H9 (cell line): ENCODE results near the gene ASH1L. TPM values are rescaled to one million over a fixed set of nuclear protein-coding genes. Genes with fewer than 3 reads are reported as not detected.

Experiments
- DNase-seq: peaks from one replicate; pipeline ENCODE4 v3.0.0-alpha.2; 2017
- H2AFZ ChIP-seq: one replicate; pipeline ENCODE4 v1.6.1; 2013; ENCODE audit warnings: mild to moderate bottlenecking, low read length, control low read depth, moderate library complexity
- H2AK5ac ChIP-seq: 2 replicates; pipeline ENCODE4 v1.6.1; 2013; ENCODE audit warnings: low read length, control low read depth, mixed read lengths; ENCODE audit not compliant: insufficient read length
- H2BK120ac ChIP-seq: one replicate; pipeline ENCODE4 v1.6.1; 2013; ENCODE audit warnings: low read depth, mild to moderate bottlenecking, low read length, control low read depth, inconsistent platforms; ENCODE audit not compliant: poor library complexity, severe bottlenecking
- H2BK12ac ChIP-seq: 2 replicates; pipeline ENCODE4 v1.6.1; 2013; ENCODE audit warnings: low read length, control low read depth, mixed read lengths, low read depth; ENCODE audit not compliant: insufficient read length
- H2BK15ac ChIP-seq: 2 replicates; pipeline ENCODE4 v1.6.1; 2013; ENCODE audit warnings: low read depth, low read length, control low read depth
- H2BK20ac ChIP-seq: one replicate; pipeline ENCODE4 v1.6.1; 2013; ENCODE audit warnings: low read depth, mild to moderate bottlenecking, low read length, control low read depth, inconsistent platforms; ENCODE audit not compliant: poor library complexity, severe bottlenecking
- H2BK5ac ChIP-seq: 2 replicates; pipeline ENCODE4 v1.6.1; 2013; ENCODE audit warnings: low read length, control low read depth, mixed read lengths; ENCODE audit not compliant: insufficient read length
- H3K14ac ChIP-seq: 2 replicates; pipeline ENCODE4 v1.6.1; 2013; ENCODE audit warnings: low read length, control low read depth; ENCODE audit not compliant: insufficient read depth
- H3K18ac ChIP-seq: 2 replicates; pipeline ENCODE4 v1.6.1; 2013; ENCODE audit warnings: low read depth, mild to moderate bottlenecking, mixed read lengths, low read length, control low read depth; ENCODE audit not compliant: insufficient read length
- H3K23ac ChIP-seq: 2 replicates; pipeline ENCODE4 v1.6.1; 2013; ENCODE audit warnings: low read length, control low read depth, mixed read lengths, low read depth; ENCODE audit not compliant: insufficient read length
- H3K23me2 ChIP-seq: 2 replicates; pipeline ENCODE4 v1.6.1; 2013; ENCODE audit warnings: low read depth, mild to moderate bottlenecking, mixed read lengths, low read length, control low read depth; ENCODE audit not compliant: insufficient read length, poor library complexity, severe bottlenecking
- H3K27ac ChIP-seq: 2 replicates; pipeline ENCODE4 v1.5.1; 2013; ENCODE audit warnings: low read length, control low read depth, mixed read lengths, low read depth; ENCODE audit not compliant: insufficient read length
- H3K27me3 ChIP-seq: 2 replicates; pipeline ENCODE4 v1.6.1; 2013; ENCODE audit warnings: low read length, control low read depth, inconsistent platforms; ENCODE audit not compliant: insufficient read depth
- H3K4ac ChIP-seq: 2 replicates; pipeline ENCODE4 v1.6.1; 2013; ENCODE audit warnings: low read depth, mild to moderate bottlenecking, control low read depth, inconsistent platforms, low read length, moderate library complexity
- H3K4me1 ChIP-seq: 2 replicates; pipeline ENCODE4 v1.6.1; 2013; ENCODE audit warnings: low read length, control low read depth, inconsistent platforms; ENCODE audit not compliant: insufficient read depth
- H3K4me2 ChIP-seq: 2 replicates; pipeline ENCODE4 v1.6.1; 2013; ENCODE audit warnings: low read length, control low read depth, mixed read lengths; ENCODE audit not compliant: insufficient read length, insufficient read depth
- H3K56ac ChIP-seq: 2 replicates; pipeline ENCODE4 v1.6.1; 2013; ENCODE audit warnings: low read depth, mild to moderate bottlenecking, mixed read lengths, low read length, control low read depth; ENCODE audit not compliant: insufficient read length
- H3K79me1 ChIP-seq: 2 replicates; pipeline ENCODE4 v1.6.1; 2013; ENCODE audit warnings: low read depth, mild to moderate bottlenecking, moderate library complexity, low read length, control low read depth, inconsistent platforms; ENCODE audit not compliant: insufficient read depth, poor library complexity, severe bottlenecking
- H3K79me2 ChIP-seq: 2 replicates; pipeline ENCODE4 v1.6.1; 2013; ENCODE audit warnings: low read length, control low read depth, inconsistent platforms; ENCODE audit not compliant: insufficient read depth
- H3K9ac ChIP-seq: 2 replicates; pipeline ENCODE4 v1.6.1; 2013; ENCODE audit warnings: low read length, control low read depth, mixed read lengths; ENCODE audit not compliant: insufficient read length; ENCODE audit errors: extremely low read depth
- H3K9me3 ChIP-seq: one replicate; pipeline ENCODE4 v1.6.1; 2013; ENCODE audit warnings: low read depth, low read length, inconsistent platforms; ENCODE audit not compliant: control insufficient read depth
- H3T11ph ChIP-seq: one replicate; pipeline ENCODE4 v1.6.1; 2013; ENCODE audit warnings: mild to moderate bottlenecking, low read length, control low read depth, inconsistent platforms
- H4K20me1 ChIP-seq: one replicate; pipeline ENCODE4 v1.6.1; 2013; ENCODE audit not compliant: control insufficient read depth, insufficient read length, insufficient read depth
- H4K5ac ChIP-seq: 2 replicates; pipeline ENCODE4 v1.6.1; 2013; ENCODE audit warnings: low read depth, mild to moderate bottlenecking, mixed read lengths, low read length, control low read depth; ENCODE audit not compliant: insufficient read length
- H4K8ac ChIP-seq: replicated peaks from 2 replicates; pipeline ENCODE4 v1.6.1; 2013; ENCODE audit warnings: low read length, control low read depth, mixed read lengths, low read depth; ENCODE audit not compliant: insufficient read length
- H4K91ac ChIP-seq: 2 replicates; pipeline ENCODE4 v1.6.1; 2013; ENCODE audit warnings: low read depth, mild to moderate bottlenecking, moderate library complexity, mixed read lengths, low read length, control low read depth; ENCODE audit not compliant: insufficient read length
- H3K27ac Mint-ChIP-seq, 3 experiments: 2 replicates in 2 of 3; 3 replicates in 1 of 3; pipeline ENCODE4 v1.8.0; 2020 to 2021; ENCODE audit warnings: mixed read lengths in 3 of 3, mild to moderate bottlenecking in 1 of 3, moderate library complexity in 1 of 3
- H3K27me3 Mint-ChIP-seq: 2 replicates; pipeline ENCODE4 v1.8.0; 2021; ENCODE audit warnings: low read depth, mild to moderate bottlenecking, moderate library complexity, mixed read lengths
- H3K36me3 Mint-ChIP-seq, 3 experiments: 2 replicates in 2 of 3; 3 replicates in 1 of 3; pipeline ENCODE4 v1.8.0; 2020 to 2021; ENCODE audit warnings: low read depth in 3 of 3, mixed read lengths in 3 of 3; ENCODE audit not compliant: insufficient read depth in 1 of 3
- H3K4me1 Mint-ChIP-seq, 2 experiments: 2 replicates each; pipeline ENCODE4 v1.8.0; 2020; ENCODE audit warnings: mixed read lengths in 2 of 2
- H3K4me3 Mint-ChIP-seq, 2 experiments: 2 replicates in 1 of 2; 3 replicates in 1 of 2; pipeline ENCODE4 v1.8.0; 2020 to 2021; ENCODE audit warnings: mild to moderate bottlenecking in 2 of 2, mixed read lengths in 2 of 2, moderate library complexity in 1 of 2
- H3K9me3 Mint-ChIP-seq, 2 experiments: 2 replicates in 1 of 2; 3 replicates in 1 of 2; pipeline ENCODE4 v1.8.0; 2020; ENCODE audit warnings: mild to moderate bottlenecking in 2 of 2, mixed read lengths in 2 of 2, moderate library complexity in 1 of 2
- WGBS: extraction: QIAGEN DNeasy Blood & Tissue Kit; methylation state at CpG from one replicate; pipeline ENCODE4 v1.1.7; 2013; ENCODE audit warnings: missing lambda C conversion rate, low lambda C conversion rate, mixed read lengths; ENCODE audit not compliant: insufficient read length; ENCODE audit errors: extremely low coverage; 5-methylcytosine and 5-hydroxymethylcytosine counted together
- microRNA-seq: library from miRNA; unstranded; fragments of <30 nt; microRNA quantifications from one replicate; pipeline ENCODE4, GENCODE V29; 2020; ENCODE audit warnings: borderline microRNAs expressed
- total RNA-seq: library from RNA; stranded (reverse); gene quantifications from 2 replicates; pipeline ENCODE4 v1.2.1, GENCODE V29; 2021
- TF ChIP-seq, protein P1 (sequence below): fragments of 200-600 bp; sonication (generic); conservative IDR thresholded peaks from 3 replicates; pipeline ENCODE4 v1.8.0; 2021; ENCODE audit warnings: antibody characterized with exemption, mild to moderate bottlenecking

ASH1L gene
- total RNA-seq, 1 experiment from 2014 or later, result 32.8 TPM

GRCh38 chr1:155285631-155286044 lies 277.0 kb downstream of the ASH1L start:
- TF ChIP-seq, protein P1, sequence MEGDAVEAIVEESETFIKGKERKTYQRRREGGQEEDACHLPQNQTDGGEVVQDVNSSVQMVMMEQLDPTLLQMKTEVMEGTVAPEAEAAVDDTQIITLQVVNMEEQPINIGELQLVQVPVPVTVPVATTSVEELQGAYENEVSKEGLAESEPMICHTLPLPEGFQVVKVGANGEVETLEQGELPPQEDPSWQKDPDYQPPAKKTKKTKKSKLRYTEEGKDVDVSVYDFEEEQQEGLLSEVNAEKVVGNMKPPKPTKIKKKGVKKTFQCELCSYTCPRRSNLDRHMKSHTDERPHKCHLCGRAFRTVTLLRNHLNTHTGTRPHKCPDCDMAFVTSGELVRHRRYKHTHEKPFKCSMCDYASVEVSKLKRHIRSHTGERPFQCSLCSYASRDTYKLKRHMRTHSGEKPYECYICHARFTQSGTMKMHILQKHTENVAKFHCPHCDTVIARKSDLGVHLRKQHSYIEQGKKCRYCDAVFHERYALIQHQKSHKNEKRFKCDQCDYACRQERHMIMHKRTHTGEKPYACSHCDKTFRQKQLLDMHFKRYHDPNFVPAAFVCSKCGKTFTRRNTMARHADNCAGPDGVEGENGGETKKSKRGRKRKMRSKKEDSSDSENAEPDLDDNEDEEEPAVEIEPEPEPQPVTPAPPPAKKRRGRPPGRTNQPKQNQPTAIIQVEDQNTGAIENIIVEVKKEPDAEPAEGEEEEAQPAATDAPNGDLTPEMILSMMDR, result no peak
- Histone ChIP-seq H2BK5ac (no peak overlapping the region), H3T11ph (no peak overlapping the region), H2AK5ac (no peak overlapping the region), H4K8ac (no peak overlapping the region), H2BK20ac (no peak overlapping the region), H3K79me1 (no peaks in the 10 kb centered on the region), H4K5ac (no peak overlapping the region), H2BK12ac (no peak overlapping the region), H3K9ac (no peak overlapping the region), H3K79me2 (no peaks in the 10 kb centered on the region), H3K4me2 (no peak overlapping the region), H3K23ac (no peak overlapping the region), H3K4ac (no peak overlapping the region), H3K23me2 (peaks cover 3% of the 10 kb centered on the region), H2BK15ac (no peak overlapping the region), H3K27me3 (no peaks in the 10 kb centered on the region), H2AFZ (no peak overlapping the region), H3K18ac (no peak overlapping the region), H3K14ac (no peak overlapping the region), H3K56ac (no peak overlapping the region), H3K4me1 (no peaks in the 10 kb centered on the region), H4K20me1 (no peaks in the 10 kb centered on the region), H3K9me3 (no peaks in the 10 kb centered on the region), H2BK120ac (no peak overlapping the region), H4K91ac (no peak overlapping the region), H3K27ac (no peak overlapping the region)
- no peak for DNase-seq
- Mint-ChIP-seq H3K27me3 (no peaks in the 10 kb centered on the region; the same call in 1 of the 2 replicates), H3K4me3 (no peak overlapping the region), H3K27ac (peak overlapping the region in 1 of 3 experiments; percentile 70; a peak in 2 of 7 replicates), H3K9me3 (no peaks in the 10 kb centered on the region), H3K36me3 (peaks cover 4 to 12% (median 4%) of the 10 kb centered on the region in 3 experiments; a peak in 4 of 7 replicates), H3K4me1 (peaks cover 0 to 3% of the 10 kb centered on the region in 2 experiments; a peak in 1 of 4 replicates)
- WGBS, result no CpG with 5 or more reads among the region's 18 CpGs

Small RNA genes within 50 kb of the gene (microRNA-seq; reads per million reads assigned to microRNA genes)
- gene MIR555, result not detected

Other genes with a start within 250 kb of the ASH1L start
- 66.9 and 70.8 TPM in 2 replicates for gene RUSC1, start 241.9 kb downstream of the ASH1L start, total RNA-seq
- 89.5 and 96.2 TPM in 2 replicates for gene MSTO1, start 47.4 kb upstream of the ASH1L start, total RNA-seq
- gene YY1AP1, start 126.0 kb upstream of the ASH1L start, total RNA-seq, result 57.5 and 62.0 TPM in 2 replicates
- gene DAP3, start 126.3 kb upstream of the ASH1L start, total RNA-seq, result 113 and 114 TPM in 2 replicates